ENCODE results near the gene BNC2. TPM values are rescaled to one million over a fixed set of nuclear protein-coding genes. Genes with fewer than 3 reads are reported as not detected.

The BNC2 gene
- total RNA-seq, 1 experiment from 2014 or later = 11.7 TPM

- H3K9me3 ChIP-seq (ENCODE audit: low read length) = no peaks in the 10 kb centered on the region
- H3K9ac ChIP-seq (ENCODE audit: low read length) = no peak overlapping the region
- H3K36me3 ChIP-seq (ENCODE audit: low read depth, low read length) = no peaks in the 10 kb centered on the region
- H3K4me1 ChIP-seq (ENCODE audit: insufficient read depth, low read length) = peaks cover 23% of the 10 kb centered on the region
- BruUV-seq (replicated peaks) = no TSS peak
- no peaks in the 10 kb centered on the region for H4K20me1 ChIP-seq (ENCODE audit: low read length)
- POLR2A ChIA-PET (ENCODE audit: unreplicated experiment) = no interaction called here
- intact Hi-C loops (cut with micrococcal nuclease) = loop anchor here (5.0 kb wide), 2 partner anchors 74 to 239 kb away; no protein-coding TSS in a partner anchor
- no peaks in the 10 kb centered on the region for H3F3A ChIP-seq (ENCODE audit: low read length, unreplicated experiment)
- H3K27me3 ChIP-seq (ENCODE audit: low read length) = no peaks in the 10 kb centered on the region
- H3K4me2 ChIP-seq (ENCODE audit: low read length) = no peak overlapping the region
- H3K9me2 ChIP-seq (replicated peaks; ENCODE audit: low read length) = no peaks in the 10 kb centered on the region
- DNase-seq (no peak), ATAC-seq (no peak)
- no peak overlapping the region for H3K27ac ChIP-seq (ENCODE audit: low read length)
- CTCF ChIA-PET = no interaction called here
- no peak overlapping the region for H3K4me3 ChIP-seq (ENCODE audit: low read length)
- no peak for TF ChIP-seq EZH2 (IDR thresholded peaks at IDR 0.05; ENCODE audit: low read length, unreplicated experiment)
- TF ChIP-seq, protein P1, sequence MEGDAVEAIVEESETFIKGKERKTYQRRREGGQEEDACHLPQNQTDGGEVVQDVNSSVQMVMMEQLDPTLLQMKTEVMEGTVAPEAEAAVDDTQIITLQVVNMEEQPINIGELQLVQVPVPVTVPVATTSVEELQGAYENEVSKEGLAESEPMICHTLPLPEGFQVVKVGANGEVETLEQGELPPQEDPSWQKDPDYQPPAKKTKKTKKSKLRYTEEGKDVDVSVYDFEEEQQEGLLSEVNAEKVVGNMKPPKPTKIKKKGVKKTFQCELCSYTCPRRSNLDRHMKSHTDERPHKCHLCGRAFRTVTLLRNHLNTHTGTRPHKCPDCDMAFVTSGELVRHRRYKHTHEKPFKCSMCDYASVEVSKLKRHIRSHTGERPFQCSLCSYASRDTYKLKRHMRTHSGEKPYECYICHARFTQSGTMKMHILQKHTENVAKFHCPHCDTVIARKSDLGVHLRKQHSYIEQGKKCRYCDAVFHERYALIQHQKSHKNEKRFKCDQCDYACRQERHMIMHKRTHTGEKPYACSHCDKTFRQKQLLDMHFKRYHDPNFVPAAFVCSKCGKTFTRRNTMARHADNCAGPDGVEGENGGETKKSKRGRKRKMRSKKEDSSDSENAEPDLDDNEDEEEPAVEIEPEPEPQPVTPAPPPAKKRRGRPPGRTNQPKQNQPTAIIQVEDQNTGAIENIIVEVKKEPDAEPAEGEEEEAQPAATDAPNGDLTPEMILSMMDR (conservative IDR thresholded peaks at IDR 0.05; ENCODE audit: low read depth, low read length) = no peak
- TF ChIP-seq EZH2phosphoT487 (IDR thresholded peaks at IDR 0.05; ENCODE audit: borderline replicate concordance, low read length) = no peak
- H2AFZ ChIP-seq (ENCODE audit: low read length) = no peak overlapping the region
- peaks cover 9% of the 10 kb centered on the region; the same call in 1 of the 2 replicates for H3K79me2 ChIP-seq (ENCODE audit: low read length)
These were observed 242.5 kb downstream of the BNC2 start for GRCh38 chr9:16627967-16628366.

DNA sequence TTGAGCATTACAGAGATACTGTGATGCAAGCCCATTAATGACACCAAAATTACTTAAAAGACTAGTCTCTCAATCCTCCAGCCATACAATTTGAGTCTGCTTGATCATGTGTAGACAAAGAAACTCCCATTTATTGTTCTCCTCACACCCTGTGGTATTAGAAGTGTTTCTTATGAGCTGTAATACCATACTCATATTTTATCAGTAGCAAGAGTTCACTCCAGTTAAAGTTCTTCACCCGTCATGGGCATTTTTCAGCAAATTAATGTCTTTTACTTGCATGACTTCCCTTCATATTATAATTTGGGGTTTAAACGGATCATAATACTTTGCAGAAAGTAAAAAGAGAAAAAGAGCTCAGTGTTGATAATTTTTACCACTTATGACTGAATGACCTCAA, 242.9 kb downstream of the BNC2 start:
- no peaks in the 10 kb centered on the region for H3K27me3 ChIP-seq (ENCODE audit: low read length)
- peaks cover 23% of the 10 kb centered on the region for H3K4me1 ChIP-seq (ENCODE audit: insufficient read depth, low read length)
- no peak for TF ChIP-seq EZH2 (IDR thresholded peaks at IDR 0.05; ENCODE audit: low read length, unreplicated experiment)
- TF ChIP-seq, protein P1 (conservative IDR thresholded peaks at IDR 0.05; ENCODE audit: low read depth, low read length) = no peak
- no peak for TF ChIP-seq EZH2phosphoT487 (IDR thresholded peaks at IDR 0.05; ENCODE audit: borderline replicate concordance, low read length)
- ATAC-seq (no peak), DNase-seq (no peak)
- H3F3A ChIP-seq (ENCODE audit: low read length, unreplicated experiment) = no peaks in the 10 kb centered on the region
- no peak overlapping the region for H3K9ac ChIP-seq (ENCODE audit: low read length)
- peak overlapping the region; percentile 85; the same call in 1 of the 2 replicates for H3K4me2 ChIP-seq (ENCODE audit: low read length)
- H2AFZ ChIP-seq (ENCODE audit: low read length) = no peak overlapping the region
- no peak overlapping the region for H3K4me3 ChIP-seq (ENCODE audit: low read length)
- ChIA-PET POLR2A (ENCODE audit: unreplicated experiment) (no interaction called here), CTCF (no interaction called here)
- intact Hi-C loops (cut with micrococcal nuclease) = loop anchor here (5.0 kb wide), 2 partner anchors 75 to 240 kb away; no protein-coding TSS in a partner anchor
- H3K9me2 ChIP-seq (replicated peaks; ENCODE audit: low read length) = no peaks in the 10 kb centered on the region
- BruUV-seq (replicated peaks) = no TSS peak
- H3K36me3 ChIP-seq (ENCODE audit: low read depth, low read length) = no peaks in the 10 kb centered on the region
- H3K27ac ChIP-seq (ENCODE audit: low read length) = peak overlapping the region; percentile 56; the same call in 1 of the 2 replicates
- H3K79me2 ChIP-seq (ENCODE audit: low read length) = peaks cover 9% of the 10 kb centered on the region; the same call in 1 of the 2 replicates
- H4K20me1 ChIP-seq (ENCODE audit: low read length) = no peaks in the 10 kb centered on the region
- H3K9me3 ChIP-seq (ENCODE audit: low read length) = no peaks in the 10 kb centered on the region

DNA sequence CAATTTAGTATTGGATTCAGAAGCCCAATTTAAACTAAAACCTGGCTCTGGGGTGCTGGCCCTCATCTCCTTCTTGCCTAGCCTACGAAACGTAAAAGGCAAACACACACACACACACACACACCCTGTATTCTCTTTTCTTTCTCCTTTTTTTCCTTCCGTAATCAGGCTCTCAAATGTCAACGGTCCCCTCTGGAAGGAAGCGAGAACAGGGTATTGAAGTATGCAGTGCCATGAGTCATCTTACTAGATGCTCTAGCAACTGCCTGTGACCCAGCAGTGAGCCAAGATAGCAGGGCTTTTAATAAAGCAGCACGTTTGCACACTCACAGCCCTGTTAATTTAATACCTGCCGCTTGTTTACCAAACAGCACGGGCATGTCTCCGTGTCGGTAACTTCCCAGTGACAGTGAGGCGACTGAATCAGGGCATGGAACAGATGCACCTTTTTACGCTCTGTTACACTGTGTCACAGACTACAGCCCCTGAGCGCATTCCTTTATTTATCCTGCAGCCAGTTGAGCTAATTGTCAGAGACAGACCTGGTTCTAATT, 243.8 kb downstream of the BNC2 start:
- Histone ChIP-seq H3K79me2 (ENCODE audit: low read length) (peaks cover 9% of the 10 kb centered on the region; the same call in 1 of the 2 replicates), H3K4me3 (ENCODE audit: low read length) (peak overlapping the region; percentile 56), H3F3A (ENCODE audit: low read length, unreplicated experiment) (no peaks in the 10 kb centered on the region), H4K20me1 (ENCODE audit: low read length) (no peaks in the 10 kb centered on the region), H3K9me3 (ENCODE audit: low read length) (no peaks in the 10 kb centered on the region), H3K4me2 (ENCODE audit: low read length) (peak overlapping the region; percentile 85), H3K27ac (ENCODE audit: low read length) (peak overlapping the region; percentile 56), H3K27me3 (ENCODE audit: low read length) (no peaks in the 10 kb centered on the region), H3K36me3 (ENCODE audit: low read depth, low read length) (no peaks in the 10 kb centered on the region), H3K9me2 (replicated peaks; ENCODE audit: low read length) (no peaks in the 10 kb centered on the region), H2AFZ (ENCODE audit: low read length) (peak overlapping the region; percentile 64; the same call in 1 of the 2 replicates), H3K4me1 (ENCODE audit: insufficient read depth, low read length) (peaks cover 23% of the 10 kb centered on the region), H3K9ac (ENCODE audit: low read length) (peak overlapping the region; percentile 33; the same call in 1 of the 2 replicates)
- POLR2A ChIA-PET (ENCODE audit: unreplicated experiment) = no interaction called here
- ATAC-seq = peak; percentile 99
- BruUV-seq (replicated peaks) = no TSS peak
- TF ChIP-seq, protein P1 (conservative IDR thresholded peaks at IDR 0.05; ENCODE audit: low read depth, low read length) = no peak
- CTCF ChIA-PET = no interaction called here
- intact Hi-C loops (cut with micrococcal nuclease) = loop anchor here (5.0 kb wide), 2 partner anchors 76 to 241 kb away; no protein-coding TSS in a partner anchor
- peak; percentile 78 for DNase-seq
